Measurements from ENCODE around the gene ZFP36.

The ZFP36 gene

DNA sequence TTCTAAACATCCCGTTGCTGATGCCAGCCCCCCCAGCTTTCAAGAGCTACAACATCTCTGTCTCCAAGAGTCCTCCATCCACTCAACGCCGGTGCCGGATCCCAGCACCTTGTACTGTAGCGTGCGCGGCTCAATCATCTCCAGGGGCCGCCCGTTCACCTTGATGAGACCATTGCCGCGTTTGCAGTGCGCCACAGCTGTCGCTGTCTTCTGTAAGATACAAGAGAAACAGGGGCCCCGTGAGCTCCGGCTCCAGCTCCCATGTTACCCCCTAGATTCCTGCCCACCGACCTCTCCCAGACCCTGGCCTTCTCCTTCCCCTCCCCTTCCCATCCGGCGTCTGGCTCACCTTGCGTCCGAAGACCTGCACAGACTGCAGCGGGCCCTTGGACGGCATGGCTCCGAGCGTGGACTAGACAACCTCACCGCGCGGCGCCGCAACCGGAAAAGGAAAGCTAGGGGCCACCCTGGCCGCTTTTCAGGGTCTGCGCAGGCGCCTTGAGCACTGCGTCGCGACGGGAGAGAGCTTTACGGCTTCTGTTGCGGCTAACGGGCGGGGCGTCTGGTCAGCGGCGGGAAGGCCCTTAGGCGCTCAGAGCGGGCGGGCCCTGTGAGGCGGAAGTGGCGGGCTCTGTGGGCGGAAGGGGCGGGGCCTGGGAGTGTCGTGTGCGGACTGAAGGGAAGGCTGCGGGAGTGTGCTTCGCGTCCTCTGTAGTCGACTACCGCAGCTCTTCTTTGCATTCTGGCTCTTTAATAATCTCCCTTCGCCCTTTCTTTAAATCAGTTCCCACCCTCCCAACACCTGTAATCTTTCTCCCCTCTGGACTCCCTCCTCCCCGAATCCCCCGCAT, 29.1 kb downstream of the ZFP36 start, which contains the start of gene RPS16:
RPS16 (minus strand) TSS at position 451 of the 851 bp plus-strand sequence; CDS start at position 397, 54 bp downstream.
- peak; percentile 97 for DNase-seq (ENCODE audit: low spot score)
- in situ Hi-C loops (cut with MboI; ENCODE audit: low sequenced_read_pairs, unreplicated experiment), result no loop called here
- TF ChIP-seq, protein P1, sequence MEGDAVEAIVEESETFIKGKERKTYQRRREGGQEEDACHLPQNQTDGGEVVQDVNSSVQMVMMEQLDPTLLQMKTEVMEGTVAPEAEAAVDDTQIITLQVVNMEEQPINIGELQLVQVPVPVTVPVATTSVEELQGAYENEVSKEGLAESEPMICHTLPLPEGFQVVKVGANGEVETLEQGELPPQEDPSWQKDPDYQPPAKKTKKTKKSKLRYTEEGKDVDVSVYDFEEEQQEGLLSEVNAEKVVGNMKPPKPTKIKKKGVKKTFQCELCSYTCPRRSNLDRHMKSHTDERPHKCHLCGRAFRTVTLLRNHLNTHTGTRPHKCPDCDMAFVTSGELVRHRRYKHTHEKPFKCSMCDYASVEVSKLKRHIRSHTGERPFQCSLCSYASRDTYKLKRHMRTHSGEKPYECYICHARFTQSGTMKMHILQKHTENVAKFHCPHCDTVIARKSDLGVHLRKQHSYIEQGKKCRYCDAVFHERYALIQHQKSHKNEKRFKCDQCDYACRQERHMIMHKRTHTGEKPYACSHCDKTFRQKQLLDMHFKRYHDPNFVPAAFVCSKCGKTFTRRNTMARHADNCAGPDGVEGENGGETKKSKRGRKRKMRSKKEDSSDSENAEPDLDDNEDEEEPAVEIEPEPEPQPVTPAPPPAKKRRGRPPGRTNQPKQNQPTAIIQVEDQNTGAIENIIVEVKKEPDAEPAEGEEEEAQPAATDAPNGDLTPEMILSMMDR (IDR thresholded peaks at IDR 0.05; ENCODE audit: borderline replicate concordance, control extremely low read depth, extremely low read depth, insufficient read depth, missing control alignments), result no peak

DNA sequence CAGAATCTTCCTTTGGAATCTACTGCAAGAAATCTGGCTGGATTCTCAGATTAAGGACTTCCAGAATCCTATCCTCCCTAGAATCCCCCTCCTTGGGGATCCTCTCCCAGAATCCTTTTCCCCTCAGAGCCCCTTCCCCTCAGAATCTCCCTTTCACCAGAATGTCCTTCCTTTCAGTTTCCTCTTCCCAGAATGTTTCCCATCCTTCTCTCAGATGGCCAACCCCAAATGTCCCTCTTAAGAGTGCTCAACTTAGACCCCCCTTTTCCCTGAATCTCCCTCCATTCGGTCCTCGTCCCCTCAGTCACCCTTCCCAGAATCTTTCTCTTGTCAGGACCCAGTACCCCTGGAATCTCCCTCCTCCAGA, 29.7 kb downstream of the ZFP36 start:
- TF ChIP-seq, protein P1 (IDR thresholded peaks at IDR 0.05; ENCODE audit: borderline replicate concordance, control extremely low read depth, extremely low read depth, insufficient read depth, missing control alignments), result no peak
- in situ Hi-C loops (cut with MboI; ENCODE audit: low sequenced_read_pairs, unreplicated experiment), result no loop called here
- no peak for DNase-seq (ENCODE audit: low spot score)

DNA sequence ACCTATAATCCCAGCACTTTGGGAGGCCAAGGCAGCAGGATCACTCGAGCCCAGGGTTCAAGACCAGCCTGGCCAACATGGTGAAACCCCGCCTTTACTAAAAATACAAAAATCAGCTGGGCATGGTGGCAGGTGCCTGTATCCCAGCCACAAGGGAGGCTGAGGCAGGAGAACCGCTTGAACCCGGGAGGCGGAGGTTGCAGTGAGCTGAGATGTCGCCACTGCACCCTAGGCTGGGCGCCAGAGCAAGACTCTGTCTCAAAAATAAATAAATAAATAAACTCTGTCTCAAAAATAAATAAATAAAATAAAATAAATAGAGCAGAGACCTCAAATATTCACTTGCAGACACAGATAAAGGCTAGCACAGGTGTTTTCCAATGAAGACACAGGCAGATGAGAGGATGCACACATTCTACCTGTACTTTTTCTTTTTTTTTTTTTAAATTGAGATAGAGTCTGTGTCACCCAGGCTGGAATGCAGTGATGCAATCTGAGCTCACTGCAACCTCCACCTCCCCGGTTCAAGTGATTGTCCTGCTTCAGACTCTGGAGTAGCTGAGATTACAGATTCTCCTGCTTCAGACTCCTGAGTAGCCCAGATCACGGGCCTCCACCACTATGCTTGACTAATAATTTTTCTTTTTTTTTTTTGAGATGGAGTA, 31.8 kb downstream of the ZFP36 start:
- DNase-seq (ENCODE audit: low spot score), result no peak
- in situ Hi-C loops (cut with MboI; ENCODE audit: low sequenced_read_pairs, unreplicated experiment), result no loop called here
- TF ChIP-seq, protein P1 (IDR thresholded peaks at IDR 0.05; ENCODE audit: borderline replicate concordance, control extremely low read depth, extremely low read depth, insufficient read depth, missing control alignments), result no peak

DNA sequence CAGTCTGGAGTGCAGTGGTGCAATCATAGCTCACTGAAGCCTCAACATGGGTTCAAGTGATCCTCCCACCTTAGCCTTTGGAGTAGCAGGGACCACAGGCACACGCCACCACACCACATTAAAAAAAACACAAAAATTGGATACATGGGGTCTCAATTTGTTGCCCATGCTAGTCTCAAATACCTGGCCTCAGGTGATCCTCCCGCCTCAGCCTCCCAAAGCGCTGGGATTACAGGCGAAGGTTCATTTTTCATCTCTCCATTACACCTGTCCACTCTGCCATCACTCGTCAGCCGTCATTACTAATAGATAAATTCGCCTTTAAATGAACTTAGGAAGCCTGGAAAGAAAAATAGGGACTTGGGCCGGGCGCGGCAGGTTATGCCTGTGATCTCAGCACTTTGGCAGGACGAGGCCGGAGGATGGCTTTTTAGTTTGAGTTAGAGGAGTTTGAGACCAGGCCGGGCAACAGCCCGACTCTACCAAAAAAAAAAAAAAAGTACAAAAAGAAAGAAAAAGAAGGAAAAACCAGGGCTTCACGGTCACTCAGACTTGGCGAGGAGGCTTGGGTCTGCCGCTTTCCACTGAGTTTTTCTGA, 38.0 kb downstream of the ZFP36 start:
- in situ Hi-C loops (cut with MboI; ENCODE audit: low sequenced_read_pairs, unreplicated experiment), result no loop called here
- TF ChIP-seq, protein P1 (IDR thresholded peaks at IDR 0.05; ENCODE audit: borderline replicate concordance, control extremely low read depth, extremely low read depth, insufficient read depth, missing control alignments), result no peak
- DNase-seq (ENCODE audit: low spot score), result no peak

DNA sequence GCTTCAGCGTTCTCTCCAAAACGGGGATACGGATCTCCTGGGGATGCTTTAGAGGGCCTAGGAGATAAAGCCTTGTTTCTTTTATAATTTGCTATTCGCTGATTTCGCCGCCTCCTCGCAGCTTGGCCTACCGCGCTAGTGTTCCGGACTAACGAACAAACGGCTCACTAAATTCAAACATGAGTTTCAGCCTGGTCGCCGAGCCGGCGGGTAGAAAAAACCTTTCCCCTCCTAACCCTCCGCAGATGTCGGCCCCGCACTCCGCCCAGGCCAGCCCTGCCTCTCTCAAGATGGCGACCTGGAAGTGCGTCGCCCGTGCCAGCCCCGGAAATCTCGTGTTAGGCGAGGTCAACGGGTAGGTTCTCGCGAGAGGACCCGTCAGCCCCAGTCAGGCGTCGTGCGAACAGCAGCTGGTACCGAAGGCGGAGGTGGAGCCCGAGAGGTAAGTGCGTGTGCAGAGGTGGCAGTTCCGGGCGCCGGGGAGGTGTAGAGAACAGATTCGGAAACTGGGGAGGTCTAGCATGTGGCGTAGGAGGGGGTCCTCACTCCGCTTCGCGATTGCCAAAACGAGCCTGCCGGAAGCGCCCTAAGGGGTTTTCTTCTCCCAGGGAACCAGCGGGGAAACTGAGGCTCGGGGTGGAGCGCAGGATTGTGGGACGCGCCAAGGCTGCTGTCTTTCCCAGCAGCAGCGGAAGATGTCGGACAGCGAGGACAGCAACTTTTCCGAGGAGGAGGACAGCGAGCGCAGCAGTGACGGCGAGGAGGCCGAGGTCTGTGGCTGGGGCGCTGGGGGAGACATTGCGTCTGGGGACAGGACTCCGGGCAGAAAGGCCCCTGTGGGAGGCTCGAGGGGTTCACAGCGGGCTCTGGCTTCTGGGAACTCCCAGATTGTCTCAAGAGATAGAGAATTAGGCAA, 38.8 kb downstream of the ZFP36 start, which contains the start of gene SUPT5H:
SUPT5H (plus strand) TSS at position 387 of the 916 bp plus-strand sequence; CDS start at position 696, 309 bp downstream.
- in situ Hi-C loops (cut with MboI; ENCODE audit: low sequenced_read_pairs, unreplicated experiment), result no loop called here
- DNase-seq (ENCODE audit: low spot score), result peak; percentile 99
- TF ChIP-seq, protein P1 (IDR thresholded peaks at IDR 0.05; ENCODE audit: borderline replicate concordance, control extremely low read depth, extremely low read depth, insufficient read depth, missing control alignments), result no peak

Data from GM13976 (cell line).